Hematopoietic multipotent progenitor cell treated with erythropoietin and hydrocortisone succinate and interleukin-3 and kit ligand, for 8 days (in vitro differentiated cells): ENCODE results near the gene C3.

Experiments used
- DNase-seq: peaks from one replicate; pipeline ENCODE4 v3.0.0-alpha.2; 2015

The C3 gene

DNA sequence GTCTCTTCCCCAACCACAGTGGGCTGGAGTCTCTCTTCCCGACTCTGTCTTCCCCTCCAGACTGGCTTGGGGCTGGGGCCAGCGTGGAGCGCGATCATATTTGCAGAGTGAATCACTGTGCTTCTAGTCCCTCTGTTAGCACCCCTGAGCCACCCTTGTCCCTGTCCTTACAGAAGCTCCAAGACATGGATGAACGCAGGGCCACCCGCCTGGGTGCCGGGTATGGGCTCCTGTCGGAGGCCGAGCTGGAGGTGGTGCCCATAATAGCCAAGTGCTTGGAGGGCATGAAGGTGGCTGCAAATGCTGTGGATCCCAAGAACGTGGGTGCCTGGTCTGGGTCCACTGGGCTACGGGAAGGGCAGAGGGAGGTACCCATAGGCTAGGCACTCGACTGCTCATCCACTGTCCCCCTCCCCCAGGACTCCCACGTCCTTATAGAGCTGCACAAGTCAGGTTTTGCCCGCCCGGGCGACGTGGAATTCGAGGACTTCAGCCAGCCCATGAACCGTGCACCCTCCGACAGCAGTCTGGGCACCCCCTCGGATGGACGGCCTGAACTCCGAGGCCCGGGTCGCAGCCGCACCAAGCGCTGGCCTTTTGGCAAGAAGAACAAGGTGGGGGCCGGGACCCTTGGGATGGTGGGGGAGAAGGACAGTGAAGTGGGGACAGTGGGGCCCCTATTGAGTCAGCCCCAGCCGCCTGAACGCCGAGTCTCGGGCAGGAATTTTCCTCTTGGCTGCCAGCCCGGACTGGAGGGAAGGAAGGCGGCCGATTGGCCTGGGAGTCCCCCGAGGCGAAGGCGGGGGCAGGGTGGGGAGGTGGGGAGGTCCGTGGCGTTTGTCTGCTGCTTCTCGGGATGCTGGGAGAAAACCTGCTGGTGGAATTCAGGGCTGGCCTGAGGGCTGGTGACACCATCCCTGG lies 24.2 kb upstream of the C3 start:
- DNase-seq, result no peak

DNA sequence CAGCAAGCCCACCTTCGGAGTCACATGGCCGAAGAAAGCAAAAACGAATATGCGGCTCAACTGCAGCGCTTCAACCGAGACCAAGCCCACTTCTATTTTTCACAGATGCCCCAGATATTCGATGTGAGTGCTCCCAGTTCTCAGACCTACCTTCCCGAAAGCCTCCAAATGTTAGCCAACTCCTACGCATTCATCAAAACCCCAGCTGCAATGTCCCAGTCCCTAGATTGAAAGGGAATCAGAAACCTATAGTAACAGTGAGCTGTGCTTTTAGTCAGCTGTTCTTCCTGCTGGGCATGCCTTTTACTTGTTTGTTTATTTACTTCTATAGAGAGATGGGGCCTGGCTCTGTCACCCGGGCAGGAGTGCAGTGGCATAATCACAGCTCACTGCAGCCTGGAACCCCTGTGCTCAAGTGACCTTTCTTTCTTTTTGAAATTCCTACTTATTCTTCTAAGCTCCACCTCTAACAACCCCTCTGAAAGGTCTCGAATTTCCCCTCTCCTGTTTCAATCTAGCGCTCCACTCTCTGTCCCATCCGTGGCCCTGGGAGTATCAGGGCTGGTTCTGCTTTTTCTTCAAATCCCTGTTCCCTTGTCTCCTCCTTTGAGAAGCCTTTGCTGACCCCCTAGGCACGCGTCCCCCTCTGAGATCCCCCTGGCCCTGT lies 23.4 kb upstream of the C3 start:
- no peak for DNase-seq

DNA sequence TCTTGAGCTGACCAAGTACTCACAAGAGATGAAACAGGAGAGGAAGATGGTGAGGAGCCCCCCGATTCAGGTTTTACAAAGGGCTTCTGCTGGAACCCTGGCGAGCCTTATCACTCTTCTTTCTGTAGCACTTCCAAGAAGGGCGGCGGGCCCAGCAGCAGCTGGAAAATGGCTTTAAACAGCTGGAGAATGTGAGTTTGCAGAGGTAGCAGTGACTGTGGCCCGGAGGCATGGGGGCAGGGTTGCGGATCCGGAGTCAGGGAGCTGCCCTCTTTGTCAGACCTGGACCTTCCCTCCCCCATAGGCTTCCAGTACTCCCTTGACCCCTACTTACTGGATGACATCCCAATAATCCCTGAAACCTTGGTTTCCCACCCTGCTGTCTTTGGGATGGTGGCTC lies 22.6 kb upstream of the C3 start:
- peak; percentile 29 for DNase-seq

DNA sequence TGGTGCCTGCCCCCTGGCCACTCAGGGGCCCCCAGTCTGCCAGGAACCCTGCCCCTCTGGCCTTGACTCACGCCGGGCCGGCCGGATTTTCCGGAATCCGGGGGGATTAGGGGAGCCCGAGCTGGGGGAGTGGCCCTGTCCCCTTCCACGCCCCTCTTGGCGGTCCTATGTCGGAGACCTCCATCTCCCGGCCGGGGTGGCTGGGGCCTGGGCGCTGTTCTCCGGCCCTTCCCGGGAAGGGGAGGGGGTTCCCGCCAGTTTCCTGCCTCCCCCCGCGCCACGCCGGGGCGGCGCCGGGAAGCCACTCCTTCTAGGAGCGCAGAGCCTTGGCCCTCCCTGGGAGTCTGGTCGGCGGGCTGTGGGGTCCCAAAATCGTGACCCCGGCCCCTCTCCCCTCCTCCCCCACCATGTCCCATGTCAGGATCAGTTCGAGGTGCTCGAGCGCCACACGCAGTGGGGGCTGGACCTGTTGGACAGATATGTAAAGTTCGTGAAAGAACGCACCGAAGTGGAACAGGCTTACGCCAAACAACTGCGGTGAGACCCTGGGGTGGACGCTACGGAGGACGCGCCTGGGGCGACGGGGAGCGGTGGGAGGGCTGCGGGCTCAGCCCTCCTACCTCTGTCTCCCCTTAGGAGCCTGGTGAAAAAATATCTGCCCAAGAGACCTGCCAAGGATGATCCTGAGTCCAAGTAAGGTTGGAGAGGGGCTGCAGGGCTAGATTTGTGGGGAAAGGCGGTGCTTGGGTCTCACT lies 20.3 kb upstream of the C3 start:
- peak; percentile 1 for DNase-seq

DNA sequence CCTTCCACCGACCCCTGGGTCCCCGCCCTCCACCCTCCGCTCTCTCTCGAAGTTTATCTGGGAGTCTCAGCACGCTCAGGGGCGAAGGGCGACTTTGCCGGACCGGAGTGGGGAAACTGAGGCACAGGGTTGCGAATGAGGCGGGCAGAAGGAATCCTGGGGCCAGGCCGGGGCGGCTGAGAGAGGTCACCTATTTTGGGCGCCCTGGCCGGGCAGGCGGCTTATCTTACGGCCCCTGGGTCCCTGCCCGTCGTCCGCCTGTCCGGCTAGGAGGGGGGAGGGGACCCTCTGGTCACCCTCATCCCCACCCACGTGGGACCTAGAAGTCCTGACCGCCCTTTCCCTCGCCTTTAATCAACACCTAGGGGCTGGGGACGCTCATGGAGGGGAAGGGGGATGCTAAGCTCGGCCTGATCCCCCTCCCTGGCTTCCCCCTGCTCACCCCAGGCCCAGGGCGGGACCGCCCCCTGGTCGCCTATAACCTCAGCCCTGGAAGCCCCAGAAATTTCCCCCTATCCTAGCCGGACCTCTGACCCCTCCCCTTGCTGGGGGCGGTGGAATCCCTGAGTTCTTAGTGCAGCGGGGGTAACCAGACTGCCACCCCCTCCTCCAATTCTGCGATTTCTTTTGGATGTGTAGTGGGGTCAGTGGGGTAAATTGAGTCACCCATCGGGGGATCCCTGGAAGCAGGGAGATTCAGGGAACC lies 19.6 kb upstream of the C3 start:
- DNase-seq, result peak; percentile 1

DNA sequence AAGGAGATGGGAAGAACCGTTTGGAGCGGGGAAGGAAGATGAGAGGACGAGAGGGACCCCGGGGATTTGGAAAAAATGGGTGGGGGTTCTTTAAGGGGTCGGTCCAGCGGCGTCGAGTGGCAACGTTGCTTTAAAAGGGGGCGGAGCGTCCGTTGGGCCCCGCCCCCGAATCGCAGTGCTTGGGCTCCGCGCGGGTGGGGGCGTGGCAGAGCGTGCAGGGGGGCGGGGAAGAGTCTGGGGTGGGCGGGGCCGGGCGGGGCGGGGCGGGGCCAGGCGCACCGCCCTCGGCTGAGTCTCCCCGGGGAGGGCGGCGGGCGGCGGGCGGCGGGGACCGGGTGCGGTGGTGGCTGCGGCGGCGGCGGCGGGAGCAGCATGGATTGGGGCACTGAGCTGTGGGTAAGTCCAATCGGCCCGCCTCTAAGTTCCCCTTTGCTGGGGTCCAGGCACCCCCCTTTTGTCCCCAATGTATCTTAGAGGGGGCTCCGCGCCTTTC lies 19.0 kb upstream of the C3 start, which contains the start of gene TRIP10:
Gene TRIP10 (plus strand): TSS at position 291 of the 493 bp plus-strand sequence. CDS start 82 bp downstream, at position 373.
- peak; percentile 76 for DNase-seq

DNA sequence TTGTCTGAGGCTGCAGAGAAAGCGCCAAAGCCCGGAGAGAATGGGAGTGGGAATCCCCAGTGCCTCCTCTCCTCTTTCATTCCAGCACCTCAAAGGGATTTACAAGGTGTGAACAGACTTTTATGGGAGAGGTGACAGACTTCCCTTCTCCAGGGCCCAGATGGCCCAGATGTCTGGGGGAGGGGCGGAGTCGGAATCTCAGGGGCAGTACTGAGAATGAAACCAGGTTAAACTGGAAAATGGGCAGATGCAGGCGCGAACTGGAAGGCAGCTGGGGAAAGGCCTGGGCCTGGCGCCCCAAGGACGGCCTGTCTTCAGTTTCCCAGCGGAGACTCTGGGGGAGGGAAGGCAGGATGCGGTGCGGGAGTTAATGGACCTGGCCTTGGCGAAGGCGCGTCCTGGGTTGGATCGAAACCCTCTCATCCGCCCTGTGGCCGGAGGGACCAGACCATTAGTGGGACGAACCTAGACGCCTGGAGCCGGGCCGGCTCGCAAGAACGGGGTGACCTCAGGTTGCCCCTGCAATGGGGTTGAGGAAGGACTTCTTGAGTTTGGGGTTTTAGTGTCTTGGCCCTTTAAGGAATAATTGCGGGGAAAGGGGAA lies 18.4 kb upstream of the C3 start:
- DNase-seq, result no peak

DNA sequence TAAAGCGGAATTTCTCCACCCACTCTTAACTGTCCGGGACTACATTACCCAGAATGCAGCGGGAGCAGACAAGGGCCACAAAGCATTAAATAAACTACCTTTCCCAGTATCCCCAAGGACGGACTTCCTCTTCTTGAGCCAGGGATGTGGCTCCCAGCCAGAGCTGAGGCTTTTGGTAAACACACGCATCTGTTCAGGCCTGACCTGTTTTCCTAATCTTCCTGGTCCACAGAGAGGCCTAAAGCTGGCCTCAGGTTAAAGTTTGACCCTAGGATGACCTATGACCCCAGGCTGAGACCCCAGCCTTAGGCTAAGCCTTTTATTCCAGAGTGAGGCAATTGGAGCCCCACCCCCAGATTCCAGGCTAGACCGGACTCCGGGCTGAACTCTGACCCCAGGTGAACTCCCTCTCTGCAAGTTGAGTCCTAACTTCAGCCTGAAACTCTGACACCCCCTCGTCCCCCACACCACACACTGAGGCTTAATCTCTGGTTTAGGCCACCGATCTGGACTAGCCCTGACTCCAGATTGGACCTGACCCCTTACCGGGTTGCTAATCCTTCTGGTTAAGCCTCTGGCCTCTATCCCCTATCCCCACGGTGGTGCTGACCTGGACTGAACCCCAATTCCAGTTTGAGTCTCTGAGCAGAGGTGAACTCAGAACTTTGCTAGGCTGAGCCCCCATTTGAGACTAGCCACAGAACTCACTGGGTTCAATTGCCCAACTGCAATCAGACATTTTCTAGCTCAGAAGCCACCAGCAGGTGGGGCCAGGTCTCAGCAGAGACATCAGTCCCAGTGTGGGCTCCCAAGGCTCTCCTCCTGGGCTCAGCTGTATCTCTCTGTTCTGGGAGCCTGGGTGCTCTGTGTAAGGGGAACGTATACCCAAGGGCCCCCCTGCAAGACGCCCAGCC lies 17.7 kb upstream of the C3 start:
- DNase-seq, result peak; percentile 93

DNA sequence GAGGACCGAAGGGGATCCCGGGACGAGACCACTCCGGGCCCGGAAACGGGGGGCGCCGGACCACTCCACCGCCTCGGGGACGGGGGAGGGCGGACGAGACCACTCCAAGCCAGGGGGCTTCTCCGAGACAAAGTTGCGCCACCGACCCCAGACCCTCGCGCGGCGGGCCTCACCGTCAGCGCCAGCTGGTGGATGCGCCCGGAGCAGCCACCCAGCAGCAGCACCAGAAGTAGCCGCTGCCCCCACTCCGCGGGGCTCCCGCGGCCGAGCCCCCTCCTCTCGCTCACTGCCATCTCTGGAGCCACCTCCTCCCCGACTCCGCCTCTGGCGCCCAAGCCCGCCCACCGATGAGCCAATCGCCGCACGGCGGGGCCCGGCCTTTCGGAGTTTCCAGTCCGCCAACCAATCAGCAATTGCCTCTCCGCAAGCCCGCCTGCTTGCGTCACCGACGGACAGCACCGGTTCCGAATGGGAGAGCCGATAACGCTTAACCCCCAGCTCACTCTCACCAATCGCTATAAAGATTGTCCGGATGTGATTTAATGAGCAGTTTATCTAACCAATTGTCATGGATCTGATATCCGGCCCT lies 16.9 kb upstream of the C3 start, which contains the start of gene GPR108:
Gene GPR108 (minus strand): TSS at position 297 of the 589 bp plus-strand sequence. CDS start 4 bp downstream, at position 293.
- peak; percentile 100 for DNase-seq

DNA sequence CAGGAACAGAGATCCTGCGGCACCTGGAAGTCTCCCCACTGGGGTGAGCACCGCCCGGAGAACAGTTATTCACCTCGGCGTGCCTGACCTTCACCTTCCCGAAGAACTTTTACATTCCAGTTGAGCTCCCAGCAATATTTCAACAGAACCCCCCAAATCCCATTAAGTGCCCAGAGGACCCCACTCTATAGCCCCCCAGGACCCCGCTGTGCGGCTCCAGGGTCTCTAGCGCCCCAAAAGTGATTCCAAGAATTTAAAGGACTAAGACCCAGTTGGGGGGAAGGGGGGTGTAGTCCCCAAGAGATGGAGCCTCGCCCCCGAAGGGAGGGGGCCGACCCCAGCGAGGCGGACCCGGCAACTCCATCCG lies 16.4 kb upstream of the C3 start:
- no peak for DNase-seq

DNA sequence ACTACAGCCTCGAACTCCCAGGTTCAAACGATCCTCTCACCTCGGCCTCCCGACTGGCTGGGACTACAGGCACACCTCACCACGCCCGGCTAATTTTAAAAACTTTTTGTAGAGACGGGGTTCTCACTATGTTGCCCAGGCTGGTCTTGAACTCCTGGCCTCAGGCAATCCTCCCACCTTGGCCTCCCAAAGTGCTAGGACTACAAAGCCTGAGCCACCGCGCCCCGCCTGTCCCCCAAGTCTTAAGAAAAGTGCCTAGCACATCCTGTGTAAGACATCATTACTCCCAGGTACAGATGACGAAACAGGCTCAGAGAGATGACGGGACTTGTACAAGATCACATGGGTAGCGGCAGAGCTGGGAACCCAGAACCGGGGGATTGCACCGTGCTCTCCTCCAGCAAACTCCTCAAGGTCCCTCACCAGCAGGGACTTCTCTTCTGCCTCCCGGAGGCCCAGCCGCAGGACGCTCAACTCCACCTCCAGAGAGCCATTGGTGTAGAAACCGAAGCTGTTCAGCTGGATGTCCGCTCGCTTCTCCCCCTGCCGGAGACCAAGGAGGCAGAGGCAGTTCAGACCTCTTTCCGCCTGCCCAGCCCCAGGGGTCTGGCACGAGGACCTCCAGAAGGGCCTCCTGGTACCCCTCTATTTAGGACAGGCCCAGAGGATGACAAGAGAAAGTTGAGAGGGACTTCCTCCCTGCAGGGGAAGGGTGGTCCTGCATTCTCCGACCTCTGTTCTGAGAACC lies 15.9 kb upstream of the C3 start:
- peak; percentile 87 for DNase-seq

DNA sequence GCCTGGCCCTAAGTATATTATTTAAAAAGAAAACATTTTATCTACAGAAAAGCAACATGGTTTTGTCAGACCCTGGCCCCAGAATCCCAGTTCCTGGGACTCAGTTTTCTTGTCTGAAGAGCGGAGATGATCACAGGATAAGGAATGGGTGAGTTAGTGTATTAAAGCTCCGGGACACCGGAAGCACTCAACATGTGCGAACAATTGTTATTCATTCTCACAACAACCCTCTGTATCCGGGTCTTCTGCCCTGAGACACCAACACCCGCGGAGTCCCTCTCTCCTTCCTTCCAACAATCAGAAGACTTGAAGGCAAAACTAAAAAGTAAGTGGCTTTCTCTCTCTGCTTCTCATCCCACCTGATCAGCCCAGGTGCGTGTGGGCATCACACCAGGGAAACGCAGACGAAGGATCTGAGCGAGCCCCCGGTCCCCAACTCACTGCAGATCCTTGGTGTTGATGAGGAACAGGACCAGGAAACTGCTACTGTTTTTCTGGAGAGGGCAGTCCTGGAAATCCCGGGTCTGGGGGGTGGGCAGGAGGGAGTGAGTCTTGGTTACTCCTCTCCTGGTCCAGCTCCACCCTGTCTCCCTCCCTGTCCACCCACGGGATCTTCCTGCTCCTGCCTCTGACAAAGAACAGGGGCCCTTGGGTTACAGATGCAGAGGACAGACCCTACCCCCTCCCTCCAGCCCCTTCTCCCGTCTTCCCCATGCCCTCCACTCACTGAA lies 14.9 kb upstream of the C3 start:
- no peak for DNase-seq

DNA sequence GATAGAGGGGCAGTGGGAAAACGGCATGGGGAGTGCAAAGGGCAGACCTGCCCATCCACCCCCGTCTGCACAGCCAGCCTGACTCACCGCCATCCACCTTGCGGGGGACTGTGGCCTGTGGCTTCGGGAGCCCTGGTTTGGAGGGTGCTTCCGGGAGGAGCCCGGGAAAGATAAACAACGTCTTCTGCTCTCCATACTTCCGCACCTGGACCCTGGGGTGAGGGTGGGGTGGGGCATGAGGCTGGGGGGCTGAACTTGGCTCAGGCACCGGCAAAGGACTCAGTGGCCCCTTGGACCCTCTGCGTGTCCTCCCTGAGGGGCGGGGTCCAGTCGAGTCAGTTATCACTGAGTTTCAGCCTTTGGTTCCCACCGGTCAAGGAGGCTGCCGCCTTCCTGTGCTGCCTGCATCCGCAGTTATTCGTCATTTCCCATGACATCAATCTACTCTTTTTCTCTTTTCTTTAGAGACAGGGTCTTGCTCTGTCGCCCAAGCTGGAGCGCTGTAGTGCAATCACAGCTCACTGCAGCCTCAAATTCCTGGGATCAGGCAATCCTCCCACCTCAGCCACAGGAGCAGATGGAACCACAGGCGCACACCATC lies 13.7 kb upstream of the C3 start:
- no peak for DNase-seq

DNA sequence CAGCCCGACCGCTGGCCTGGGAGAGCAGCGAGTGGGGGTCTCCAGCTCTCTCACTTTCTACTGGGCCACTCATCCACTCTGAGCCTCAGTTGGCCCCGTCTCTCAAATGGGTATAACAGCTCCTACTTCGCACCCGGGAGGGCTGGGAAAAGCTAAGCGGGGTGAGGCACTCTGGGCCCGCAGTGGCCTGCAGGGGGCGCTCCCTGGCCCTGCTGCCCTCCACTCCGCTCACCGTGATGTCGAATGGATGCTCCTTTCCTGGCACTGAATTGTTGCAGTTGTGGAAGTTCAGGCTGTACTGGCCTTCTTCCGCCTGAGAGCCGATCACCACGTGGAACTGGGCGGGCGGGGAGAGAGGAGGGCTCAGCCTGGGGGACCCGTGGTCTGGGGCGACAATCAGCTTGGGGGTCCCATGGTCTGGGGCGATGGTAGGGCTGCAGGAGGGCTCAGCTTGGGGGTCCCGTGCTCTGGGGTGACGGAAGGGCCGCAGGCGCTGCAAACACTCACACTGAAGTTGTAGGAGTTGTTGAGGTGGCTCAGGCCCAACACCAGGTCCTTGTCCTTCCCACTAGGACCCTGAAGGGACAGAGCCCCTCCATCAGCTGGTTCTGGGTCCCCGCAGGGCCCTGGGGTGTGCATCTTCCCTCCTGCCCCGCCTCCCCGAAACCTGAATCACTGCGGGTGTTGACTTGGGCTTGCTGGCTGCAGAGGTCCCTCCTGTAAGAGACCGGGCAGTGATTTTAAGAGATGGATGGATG lies 13.1 kb upstream of the C3 start:
- no peak for DNase-seq

DNA sequence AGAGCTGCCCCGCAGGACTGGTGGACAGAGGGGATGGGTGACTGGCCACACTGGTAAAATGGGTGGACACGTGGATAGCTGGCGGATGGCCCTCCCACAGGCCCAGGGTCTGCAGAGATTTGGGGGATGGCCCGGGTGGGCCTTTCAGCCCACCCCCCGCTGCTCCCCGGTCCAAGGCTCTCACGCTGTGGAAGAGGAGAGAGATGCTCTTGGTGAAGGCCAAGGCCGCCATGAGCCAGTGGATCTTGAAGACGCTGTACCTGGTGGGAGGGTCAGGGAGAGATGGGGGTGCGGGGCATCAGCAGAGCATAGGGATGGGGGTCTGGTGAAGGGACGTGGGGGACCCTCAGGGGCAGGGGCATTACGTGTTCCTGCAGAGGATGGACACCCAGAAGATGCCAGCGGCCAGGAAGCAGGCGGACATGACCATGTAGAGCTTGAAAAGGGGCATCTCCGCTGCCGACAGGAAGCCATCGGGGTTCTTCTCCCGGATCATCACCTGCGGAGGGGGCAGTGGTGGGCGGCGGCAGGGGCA lies 12.4 kb upstream of the C3 start:
- DNase-seq, result no peak

DNA sequence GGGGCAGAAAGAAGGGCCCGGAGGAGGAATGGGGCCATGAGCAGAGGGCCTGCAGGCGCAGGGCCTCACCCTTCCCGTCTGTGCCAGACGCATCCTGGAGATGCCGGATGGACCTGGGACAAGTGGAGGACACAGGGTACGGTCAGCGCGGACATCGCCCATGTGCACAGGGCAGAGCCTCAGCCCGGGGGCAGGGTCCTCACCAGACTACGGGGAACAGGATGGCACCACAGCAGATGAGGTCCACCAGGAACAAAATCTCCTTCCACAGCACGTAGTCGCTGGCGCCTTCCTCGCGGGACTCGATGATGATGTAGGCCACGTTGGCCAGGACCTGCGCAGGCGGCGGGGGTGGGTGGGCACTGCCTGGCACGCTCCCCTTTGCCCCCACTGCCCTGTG lies 11.4 kb upstream of the C3 start:
- DNase-seq, result no peak

DNA sequence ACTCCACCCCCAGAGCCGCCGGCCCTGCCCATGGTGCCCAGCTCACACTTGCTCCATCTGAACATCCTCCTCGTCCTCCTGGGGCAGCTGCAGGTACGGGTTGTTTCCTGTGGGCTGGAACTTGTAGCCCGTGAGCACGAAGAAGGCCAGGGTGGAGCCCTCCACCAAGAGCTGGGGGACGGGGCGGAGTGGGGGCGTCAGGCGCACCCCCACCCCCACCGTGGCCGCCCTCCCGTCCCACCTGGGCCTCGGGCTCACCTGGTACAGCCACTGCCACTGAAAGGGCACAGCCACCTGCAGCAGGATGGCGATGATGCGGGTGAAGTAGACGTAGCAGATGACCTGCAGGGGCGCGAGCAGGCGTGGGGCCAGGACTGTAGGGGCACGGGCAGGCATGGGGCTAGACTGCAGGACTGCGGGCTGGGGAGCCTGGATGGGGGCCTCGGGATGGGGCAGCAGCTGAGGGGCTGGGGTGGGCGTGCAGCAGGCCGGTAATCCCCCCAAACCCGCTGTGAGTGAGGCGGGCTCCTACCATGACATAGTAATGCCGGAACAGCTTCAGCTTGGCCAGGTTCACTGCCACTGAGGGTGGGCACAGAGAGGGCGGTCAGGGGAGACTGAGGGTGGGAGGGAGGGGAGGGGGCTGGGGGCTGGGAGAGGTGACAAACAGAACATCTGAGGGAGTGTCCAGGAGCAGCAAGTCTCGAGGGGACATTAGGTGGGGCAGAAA lies 10.7 kb upstream of the C3 start:
- no peak for DNase-seq
